PC-3 (cell line): Measurements from ENCODE around the gene AFMID. TPM values are rescaled to one million over a fixed set of nuclear protein-coding genes. Genes with fewer than 3 reads are reported as not detected.

ENCODE experiments used
- ATAC-seq: fragments of 200-7000 bp; cut with Tn5 transposase; 2 replicates; pipeline ENCODE4 v1.9.1; 2020; ENCODE audit warnings: mild to moderate bottlenecking, moderate library complexity
- BruUV-seq: library from RNA; stranded (reverse); fragments of 400-500 nt; replicated peaks from 2 replicates; lab custom pipeline; 2021; lab: Mats Ljungman, UMichigan
- CTCF ChIA-PET: fragments of 300-600 bp; sonication (Branson Sonifier 250); formaldehyde crosslinking; loops from one replicate; lab custom pipeline; 2022; ENCODE audit warnings: antibody characterized with exemption; lab: Charles Lee
- POLR2A ChIA-PET: fragments of 300-600 bp; sonication (Branson Sonifier 250); formaldehyde crosslinking; loops from one replicate; lab custom pipeline; 2022; ENCODE audit warnings: antibody characterized with exemption; ENCODE audit not compliant: unreplicated experiment; lab: Charles Lee
- DNase-seq: peaks from one replicate; pipeline ENCODE4 v3.0.0-alpha.2; 2015
- H2AFZ ChIP-seq: fragments of 300-600 bp; sonication (generic); 2 replicates; pipeline ENCODE4 v1.6.0; 2016; ENCODE audit warnings: antibody characterized with exemption, low read length
- H3F3A ChIP-seq: fragments of 300-600 bp; sonication (generic); one replicate; pipeline ENCODE4 v1.6.0; 2017; ENCODE audit warnings: antibody characterized with exemption, low read length, control low read depth, mild to moderate bottlenecking; ENCODE audit not compliant: unreplicated experiment
- H3K27ac ChIP-seq: fragments of 300-600 bp; sonication (generic); 2 replicates; pipeline ENCODE4 v1.5.1; 2016; ENCODE audit warnings: mild to moderate bottlenecking, low read length
- H3K27me3 ChIP-seq: fragments of 300-600 bp; sonication (generic); 2 replicates; pipeline ENCODE4 v1.6.1; 2016; ENCODE audit warnings: low read length, mixed read lengths
- H3K36me3 ChIP-seq: fragments of 300-600 bp; sonication (generic); 2 replicates; pipeline ENCODE4 v1.6.1; 2016; ENCODE audit warnings: low read depth, mixed run types, low read length, mixed read lengths
- H3K4me1 ChIP-seq: fragments of 300-600 bp; sonication (generic); 2 replicates; pipeline ENCODE4 v1.5.1; 2016; ENCODE audit warnings: low read length; ENCODE audit not compliant: insufficient read depth
- H3K4me2 ChIP-seq: fragments of 300-600 bp; sonication (generic); 2 replicates; pipeline ENCODE4 v1.6.0; 2016; ENCODE audit warnings: low read length
- H3K4me3 ChIP-seq: fragments of 300-600 bp; sonication (generic); 2 replicates; pipeline ENCODE4 v1.5.1; 2016; ENCODE audit warnings: mild to moderate bottlenecking, low read length, mixed read lengths
- H3K79me2 ChIP-seq: fragments of 300-600 bp; sonication (generic); 2 replicates; pipeline ENCODE4 v1.6.1; 2017; ENCODE audit warnings: low read length, mixed read lengths
- H3K9ac ChIP-seq: fragments of 300-600 bp; sonication (generic); 2 replicates; pipeline ENCODE4 v1.6.0; 2016; ENCODE audit warnings: mild to moderate bottlenecking, low read length
- H3K9me2 ChIP-seq: fragments of 300-600 bp; sonication (generic); replicated peaks from 2 replicates; pipeline ENCODE4 v1.6.1; 2016; ENCODE audit warnings: mixed run types, low read length, mixed read lengths
- H3K9me3 ChIP-seq: fragments of 300-600 bp; sonication (generic); 2 replicates; pipeline ENCODE4 v1.6.1; 2016; ENCODE audit warnings: low read length, mixed read lengths
- H4K20me1 ChIP-seq: fragments of 300-600 bp; sonication (generic); 2 replicates; pipeline ENCODE4 v1.6.1; 2016; ENCODE audit warnings: low read length, mixed read lengths
- EZH2 ChIP-seq: fragments of 300-600 bp; sonication (generic); IDR thresholded peaks from one replicate; pipeline ENCODE4 v1.6.1; 2017; ENCODE audit warnings: antibody characterized with exemption, mild to moderate bottlenecking, low read length; ENCODE audit not compliant: unreplicated experiment
- EZH2phosphoT487 ChIP-seq: fragments of 300-600 bp; sonication (generic); IDR thresholded peaks from 2 replicates; pipeline ENCODE4 v1.6.1; 2018; ENCODE audit warnings: mild to moderate bottlenecking, antibody characterized with exemption, low read length, borderline replicate concordance
- intact Hi-C: fragments of 100-400 bp; cut with micrococcal nuclease; formaldehyde crosslinking; loops from 2 replicates; pipeline ENCODE4 v1.9.0; 2023
- total RNA-seq: library from RNA; depleted of rRNA; stranded (reverse); fragments of >200 nt; gene quantifications from 2 replicates; pipeline ENCODE4 v1.2.3, GENCODE V29; 2014
- TF ChIP-seq, protein P1 (sequence below): fragments of 300-600 bp; sonication (generic); conservative IDR thresholded peaks from 2 replicates; pipeline ENCODE4 v1.5.1; 2017; ENCODE audit warnings: antibody characterized with exemption, low read depth, mild to moderate bottlenecking, low read length

The AFMID gene
- total RNA-seq, 1 experiment from 2014 or later = 58.9 TPM

DNA sequence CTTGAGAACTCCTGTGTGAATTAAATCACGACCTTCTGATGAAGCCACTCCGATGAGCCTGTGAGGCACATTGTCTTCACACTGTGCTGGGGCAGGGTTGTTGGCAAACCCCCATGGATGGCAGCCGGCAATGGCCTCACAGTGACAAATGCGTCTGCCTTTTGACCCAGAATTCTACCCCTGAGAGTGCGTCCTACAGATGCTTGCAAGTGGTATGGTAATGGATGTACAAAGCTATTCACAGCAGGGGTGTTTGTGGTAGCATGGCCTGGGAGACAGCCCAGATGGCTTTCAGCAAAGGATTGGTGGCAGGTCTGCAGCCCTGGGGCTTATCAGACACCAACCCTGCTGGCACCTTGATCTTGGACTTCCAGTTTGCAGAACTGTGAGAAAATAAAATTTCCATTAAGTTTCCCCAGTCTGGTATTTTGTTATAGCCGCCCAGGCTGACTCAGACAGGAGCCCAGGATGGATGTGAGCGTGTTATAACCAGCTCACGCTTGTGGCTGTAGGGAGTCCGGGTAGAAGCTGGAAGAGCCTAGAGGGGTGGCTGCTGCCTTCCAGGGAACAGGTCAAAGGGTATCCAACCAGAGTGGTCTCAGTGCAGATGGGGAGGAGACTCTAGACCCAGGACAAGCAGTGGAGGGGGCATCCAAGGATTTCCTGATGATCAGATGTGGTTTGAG, 10.1 kb downstream of the AFMID start:
- Histone ChIP-seq H3K4me2 (no peak overlapping the region), H3K27ac (no peak overlapping the region)

DNA sequence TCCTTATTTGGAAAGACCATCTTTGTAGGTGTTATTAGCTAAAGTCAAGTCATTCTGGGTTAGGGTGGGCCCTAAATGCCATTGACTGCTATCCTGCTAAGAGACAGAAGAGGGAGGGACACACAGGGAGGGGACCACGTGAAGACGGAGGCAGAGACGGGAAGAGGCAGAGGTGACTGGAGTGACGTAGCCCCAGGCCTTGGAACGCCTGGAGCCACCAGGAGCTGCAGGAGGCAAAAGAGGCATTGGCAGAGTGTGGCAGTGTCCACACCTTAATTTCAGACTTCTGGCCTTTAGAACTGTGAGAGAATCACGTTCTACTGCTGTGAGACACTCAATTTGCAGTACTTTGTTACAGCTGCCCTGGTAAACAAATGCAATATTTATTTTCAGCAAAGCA, 13.3 kb downstream of the AFMID start:
- CTCF ChIA-PET = no interaction called here

More for the DNA sequence above, 10.1 kb downstream of the AFMID start:
- Histone ChIP-seq H2AFZ (no peak overlapping the region), H3K4me1 (peaks cover 18% of the 10 kb centered on the region), H3K79me2 (peaks cover 17% of the 10 kb centered on the region), H3K27me3 (no peaks in the 10 kb centered on the region), H3K36me3 (peaks cover 26% of the 10 kb centered on the region), H3K4me3 (no peak overlapping the region), H3K9me2 (no peaks in the 10 kb centered on the region), H3F3A (peaks cover 7% of the 10 kb centered on the region), H3K9me3 (no peaks in the 10 kb centered on the region), H3K9ac (no peak overlapping the region), H4K20me1 (no peaks in the 10 kb centered on the region)
- intact Hi-C loops = no loop called here
- DNase-seq (no peak), ATAC-seq (no peak)
- TF ChIP-seq EZH2phosphoT487 (no peak), EZH2 (no peak)
- TF ChIP-seq, protein P1, sequence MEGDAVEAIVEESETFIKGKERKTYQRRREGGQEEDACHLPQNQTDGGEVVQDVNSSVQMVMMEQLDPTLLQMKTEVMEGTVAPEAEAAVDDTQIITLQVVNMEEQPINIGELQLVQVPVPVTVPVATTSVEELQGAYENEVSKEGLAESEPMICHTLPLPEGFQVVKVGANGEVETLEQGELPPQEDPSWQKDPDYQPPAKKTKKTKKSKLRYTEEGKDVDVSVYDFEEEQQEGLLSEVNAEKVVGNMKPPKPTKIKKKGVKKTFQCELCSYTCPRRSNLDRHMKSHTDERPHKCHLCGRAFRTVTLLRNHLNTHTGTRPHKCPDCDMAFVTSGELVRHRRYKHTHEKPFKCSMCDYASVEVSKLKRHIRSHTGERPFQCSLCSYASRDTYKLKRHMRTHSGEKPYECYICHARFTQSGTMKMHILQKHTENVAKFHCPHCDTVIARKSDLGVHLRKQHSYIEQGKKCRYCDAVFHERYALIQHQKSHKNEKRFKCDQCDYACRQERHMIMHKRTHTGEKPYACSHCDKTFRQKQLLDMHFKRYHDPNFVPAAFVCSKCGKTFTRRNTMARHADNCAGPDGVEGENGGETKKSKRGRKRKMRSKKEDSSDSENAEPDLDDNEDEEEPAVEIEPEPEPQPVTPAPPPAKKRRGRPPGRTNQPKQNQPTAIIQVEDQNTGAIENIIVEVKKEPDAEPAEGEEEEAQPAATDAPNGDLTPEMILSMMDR = no peak
- BruUV-seq = no TSS peak
- ChIA-PET CTCF (interaction anchor here (0.5 to 0.7 kb wide), 2 partner anchors 22 to 57 kb away, joined by 3 to 6 read pairs; no protein-coding TSS in a partner anchor), POLR2A (no interaction called here)

DNA sequence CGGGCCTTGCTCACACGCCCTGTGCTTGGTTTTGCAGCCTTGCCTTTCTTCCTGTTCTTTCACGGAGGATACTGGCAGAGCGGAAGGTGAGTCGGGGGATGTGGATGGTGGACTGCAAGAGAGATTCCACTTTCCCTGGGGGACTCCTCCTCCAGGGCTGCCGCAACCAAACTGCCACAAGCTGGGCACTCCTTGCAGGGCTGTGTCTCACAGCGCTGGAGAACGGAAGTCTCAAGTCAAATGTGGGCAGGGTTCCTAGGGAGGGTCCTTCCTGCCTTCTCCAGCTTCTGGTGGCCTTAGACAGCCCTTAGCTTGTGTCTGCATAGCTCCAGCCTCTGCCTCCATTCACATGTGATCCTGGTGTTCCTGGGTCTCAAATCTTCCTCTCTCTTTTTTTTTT, 15.5 kb downstream of the AFMID start:
- Histone ChIP-seq H3K27ac (no peak overlapping the region), H3K4me2 (no peak overlapping the region), H3K9me2 (no peaks in the 10 kb centered on the region), H3F3A (peaks cover 7% of the 10 kb centered on the region), H3K4me3 (no peak overlapping the region), H3K79me2 (peaks cover 13% of the 10 kb centered on the region), H3K4me1 (peaks cover 18% of the 10 kb centered on the region), H3K36me3 (peaks cover 22% of the 10 kb centered on the region), H3K9ac (no peak overlapping the region), H3K9me3 (no peaks in the 10 kb centered on the region), H3K27me3 (no peaks in the 10 kb centered on the region), H4K20me1 (no peaks in the 10 kb centered on the region), H2AFZ (no peak overlapping the region)
- intact Hi-C loops = no loop called here
- TF ChIP-seq, protein P1 = no peak
- TF ChIP-seq EZH2 (no peak), EZH2phosphoT487 (no peak)
- CTCF ChIA-PET = interaction anchor here (0.5 kb wide), 1 partner anchor 115 kb away, joined by 3 read pairs; no protein-coding TSS in a partner anchor
- BruUV-seq = no TSS peak
- no peak for ATAC-seq
- no peak for DNase-seq
- POLR2A ChIA-PET = no interaction called here

More for the DNA sequence above, 13.3 kb downstream of the AFMID start:
- intact Hi-C loops = no loop called here
- Histone ChIP-seq H3K4me1 (peaks cover 18% of the 10 kb centered on the region), H3K9me2 (no peaks in the 10 kb centered on the region), H4K20me1 (no peaks in the 10 kb centered on the region), H3K9ac (no peak overlapping the region), H3K4me2 (no peak overlapping the region), H2AFZ (no peak overlapping the region), H3K27ac (no peak overlapping the region), H3K79me2 (peaks cover 13% of the 10 kb centered on the region), H3K9me3 (no peaks in the 10 kb centered on the region), H3K36me3 (peaks cover 31% of the 10 kb centered on the region), H3K27me3 (no peaks in the 10 kb centered on the region), H3F3A (peaks cover 7% of the 10 kb centered on the region), H3K4me3 (no peak overlapping the region)
- DNase-seq (no peak), ATAC-seq (no peak)
- no TSS peak for BruUV-seq
- POLR2A ChIA-PET = no interaction called here
- TF ChIP-seq EZH2phosphoT487 (no peak), EZH2 (no peak)
